ENCODE results near the gene BTF3L4. TPM values are rescaled to one million over a fixed set of nuclear protein-coding genes. Genes with fewer than 3 reads are reported as not detected.

BTF3L4 gene
- total RNA-seq (10 to 100 TPM; 30.0 to 48.6 (median 37.0) TPM), polyA plus RNA-seq (10 to 100 TPM; 29.5 to 40.2 (median 37.2) TPM)
- long read RNA-seq, donor 1, full-length matches to known transcripts = 29 of 34 reads
- long read RNA-seq, donor 1, partial matches to known transcripts = 5 of 34 reads
- long read RNA-seq, donor 1, other reads (novel, unspliced or antisense) = 0 of 34 reads
- long read RNA-seq, donor 2, full-length matches to known transcripts = 32 of 32 reads
- long read RNA-seq, donor 2, partial matches to known transcripts = 0 of 32 reads
- long read RNA-seq, donor 2, other reads (novel, unspliced or antisense) = 0 of 32 reads

DNA sequence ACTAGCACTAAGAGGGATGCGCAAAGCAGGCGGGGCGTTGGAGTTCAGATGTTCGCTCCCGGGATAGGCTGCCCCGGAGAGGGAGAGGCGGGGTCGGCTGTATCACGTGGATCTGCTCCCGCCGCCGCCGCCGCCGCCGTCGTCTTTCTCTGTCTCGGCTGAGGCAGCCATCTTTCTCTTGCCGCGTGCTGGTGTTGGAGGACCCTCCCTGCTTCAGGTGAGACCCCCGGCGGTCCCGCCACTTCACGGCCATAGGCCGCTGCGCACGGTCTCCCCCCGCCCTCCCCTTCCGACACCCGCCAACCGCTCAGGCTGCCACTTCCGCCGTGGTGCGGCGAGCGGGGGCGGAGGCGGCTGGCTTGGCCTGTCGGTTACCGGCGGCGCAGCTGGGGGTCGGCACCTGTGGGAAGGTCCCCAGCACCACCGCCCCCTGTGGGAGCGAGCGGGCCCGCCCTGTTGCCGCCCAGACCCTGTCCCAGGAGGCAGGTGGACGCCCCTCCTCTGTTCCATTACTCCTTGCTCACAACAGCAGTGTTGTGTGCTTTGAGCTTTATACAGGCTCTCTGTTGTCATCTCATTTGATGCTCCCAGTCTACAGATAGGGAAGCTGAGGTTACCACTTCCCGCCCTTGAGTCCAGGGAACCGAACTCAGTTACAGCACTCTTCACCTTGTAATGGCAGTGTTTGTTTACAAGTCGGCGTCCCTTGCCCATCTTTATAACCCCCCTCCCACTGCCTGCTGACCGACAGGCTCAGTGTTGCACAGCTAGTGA is at the start of gene BTF3L4:
TSS of gene BTF3L4 (plus strand) at position 133 of the 774 bp plus-strand sequence. CDS start 3,553 bp downstream, outside the sequence.
- 0 to 2% (median 0%) methylated on average over 19 to 54 of the region's 54 CpGs for WGBS, 5 donors
- Histone ChIP-seq H3K36me3 (peaks cover 0 to 41% (median 17%) of the 10 kb centered on the region in 6 donors), H3K9me3 (no peaks in the 10 kb centered on the region), H3K27ac (peak within 1 kb of the TSS; percentile 90 to 95 (median 95)), H3K27me3 (replicated peaks in 1 of 7) (no peaks in the 10 kb centered on the region), H3K4me3 (peak within 1 kb of the TSS; percentile 83 to 96 (median 93)), H3K4me1 (peaks cover 36 to 73% (median 53%) of the 10 kb centered on the region in 6 donors)
- DNase-seq = peak; percentile 99
- intact Hi-C loops (cut with DNase I; ENCODE audit: low total_unique reads) = no loop called here
- TF ChIP-seq CTCF (IDR thresholded peaks at IDR 0.05 in 8 of 11, conservative IDR thresholded peaks at IDR 0.05 in 3 of 11) = peak in 3 of 11 experiments; percentile 10 to 42 (median 18)
- peak; percentile 87 to 93 (median 89) for TF ChIP-seq POLR2AphosphoS5 (IDR thresholded peaks at IDR 0.05)
- no peak for TF ChIP-seq POLR2A (IDR thresholded peaks at IDR 0.05)

DNA sequence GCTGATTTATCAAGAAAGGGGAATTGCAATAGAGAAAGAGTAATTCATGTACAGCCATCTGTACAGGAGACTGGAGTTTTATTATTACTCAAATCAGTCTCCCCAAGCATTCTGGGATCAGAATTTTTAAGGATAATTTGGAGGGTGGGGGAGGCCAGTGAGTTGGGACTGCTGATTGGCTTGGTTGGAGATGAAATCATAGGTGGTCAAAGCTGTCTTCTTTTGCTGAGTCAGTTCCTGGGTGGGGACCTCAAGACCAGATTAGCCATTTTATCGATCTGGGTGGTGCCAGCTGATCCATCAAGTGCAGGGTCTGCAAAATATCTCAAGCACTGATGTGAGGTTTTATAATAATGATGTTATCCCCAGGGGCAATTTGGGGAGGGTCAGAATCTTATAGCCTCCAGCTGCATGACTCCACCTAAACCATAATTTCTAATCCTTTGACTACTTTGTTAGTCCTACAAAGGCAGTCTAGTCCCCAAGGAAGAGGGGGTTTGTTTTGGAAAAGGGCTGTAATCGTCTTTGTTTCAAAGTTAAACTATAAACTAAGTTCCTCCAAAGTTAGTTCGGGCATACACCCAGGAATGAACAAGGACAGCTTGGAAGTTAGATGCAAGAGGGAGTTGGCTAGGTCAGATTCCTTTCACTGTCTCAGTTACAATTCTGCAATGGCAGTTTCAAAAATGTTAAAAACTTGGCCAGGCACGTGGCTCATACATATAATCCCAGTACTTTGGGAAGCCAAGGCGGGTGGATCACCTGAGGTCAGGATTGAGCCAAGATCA is 48.7 kb upstream of the BTF3L4 start:
- TF ChIP-seq CTCF (IDR thresholded peaks at IDR 0.05 in 8 of 11, conservative IDR thresholded peaks at IDR 0.05 in 3 of 11) = no peak
- no peak for TF ChIP-seq POLR2AphosphoS5 (IDR thresholded peaks at IDR 0.05)
- TF ChIP-seq POLR2A (IDR thresholded peaks at IDR 0.05) = no peak
- DNase-seq = no peak
- intact Hi-C loops (cut with DNase I; ENCODE audit: low total_unique reads) = no loop called here
- no peaks in the 10 kb centered on the region for H3K9me3 ChIP-seq
- 62 to 78% (median 75%) methylated on average over 5 of the region's 5 CpGs for WGBS, 5 donors
- H3K27ac ChIP-seq = no peak overlapping the region
- H3K4me3 ChIP-seq = no peak overlapping the region
- peaks cover 0 to 52% (median 0%) of the 10 kb centered on the region in 7 donors for H3K27me3 ChIP-seq (replicated peaks in 1 of 7)
- H3K4me1 ChIP-seq = no peaks in the 10 kb centered on the region
- H3K36me3 ChIP-seq = no peaks in the 10 kb centered on the region

GRCh38 chr1:52008071-52008809 is 47.9 kb upstream of the BTF3L4 start:
- TF ChIP-seq POLR2A (IDR thresholded peaks at IDR 0.05) = no peak
- no peak for TF ChIP-seq POLR2AphosphoS5 (IDR thresholded peaks at IDR 0.05)
- no peak for TF ChIP-seq CTCF (IDR thresholded peaks at IDR 0.05 in 8 of 11, conservative IDR thresholded peaks at IDR 0.05 in 3 of 11)
- intact Hi-C loops (cut with DNase I; ENCODE audit: low total_unique reads) = no loop called here
- Histone ChIP-seq H3K4me3 (no peak overlapping the region), H3K27ac (no peak overlapping the region), H3K4me1 (no peaks in the 10 kb centered on the region), H3K27me3 (replicated peaks in 1 of 7) (peaks cover 0 to 43% (median 0%) of the 10 kb centered on the region in 7 donors), H3K36me3 (no peaks in the 10 kb centered on the region), H3K9me3 (no peaks in the 10 kb centered on the region)
- DNase-seq = no peak
- 80 to 89% (median 83%) methylated on average over 7 of the region's 7 CpGs for WGBS, 5 donors
